Cardiac fibroblast (primary cell): ENCODE results near the gene CARD11.

Experiments
- DNase-seq, 2 donors: peaks; one replicate each; pipeline versions ENCODE4 v3.0.0 to v3.0.0-alpha.2; 2010; ENCODE audit warnings: low read depth in 2 of 2
- H3K4me3 ChIP-seq, 2 donors: replicated peaks in 1 of 2; 1 replicate in 1 of 2; 2 replicates in 1 of 2; pipeline ENCODE4 v1.5.1; 2011; ENCODE audit warnings: low read depth in 2 of 2, low read length in 2 of 2, mild to moderate bottlenecking in 2 of 2, moderate library complexity in 1 of 2
- TF ChIP-seq, protein P1 (sequence below): IDR thresholded peaks from one replicate; pipeline ENCODE4 v1.5.1; 2011; ENCODE audit warnings: low read depth, mild to moderate bottlenecking, low read length, inconsistent platforms

CARD11 gene

DNA sequence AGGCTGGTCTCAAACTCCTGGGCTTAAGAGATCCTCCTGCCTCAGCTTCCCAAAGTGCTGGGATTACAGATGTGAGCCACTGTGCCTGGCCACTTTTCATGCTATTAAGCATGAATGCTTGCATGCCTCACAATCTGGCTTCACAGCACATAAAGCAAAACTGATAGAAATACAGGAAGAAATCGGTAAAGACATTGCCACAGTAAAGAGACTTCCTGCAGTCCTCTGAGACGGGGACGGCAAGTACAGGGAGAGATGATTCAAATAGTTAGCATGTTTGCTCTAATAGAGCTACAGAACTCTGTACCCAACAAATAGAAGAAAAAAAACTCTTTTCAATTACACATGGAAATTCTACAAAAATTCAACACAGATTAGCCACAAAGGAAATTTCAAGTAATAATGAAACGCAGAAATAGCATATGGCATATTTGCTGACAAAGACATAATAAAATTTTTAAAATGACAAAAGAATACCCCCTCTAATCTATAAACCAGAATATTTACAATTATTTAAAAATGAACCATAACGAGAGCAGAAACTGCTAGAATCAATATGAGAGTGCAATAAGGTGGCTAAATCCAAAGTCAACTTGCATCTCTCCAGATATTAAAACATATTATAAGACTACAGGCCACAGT is 32.3 kb downstream of the CARD11 start:
- TF ChIP-seq, protein P1, sequence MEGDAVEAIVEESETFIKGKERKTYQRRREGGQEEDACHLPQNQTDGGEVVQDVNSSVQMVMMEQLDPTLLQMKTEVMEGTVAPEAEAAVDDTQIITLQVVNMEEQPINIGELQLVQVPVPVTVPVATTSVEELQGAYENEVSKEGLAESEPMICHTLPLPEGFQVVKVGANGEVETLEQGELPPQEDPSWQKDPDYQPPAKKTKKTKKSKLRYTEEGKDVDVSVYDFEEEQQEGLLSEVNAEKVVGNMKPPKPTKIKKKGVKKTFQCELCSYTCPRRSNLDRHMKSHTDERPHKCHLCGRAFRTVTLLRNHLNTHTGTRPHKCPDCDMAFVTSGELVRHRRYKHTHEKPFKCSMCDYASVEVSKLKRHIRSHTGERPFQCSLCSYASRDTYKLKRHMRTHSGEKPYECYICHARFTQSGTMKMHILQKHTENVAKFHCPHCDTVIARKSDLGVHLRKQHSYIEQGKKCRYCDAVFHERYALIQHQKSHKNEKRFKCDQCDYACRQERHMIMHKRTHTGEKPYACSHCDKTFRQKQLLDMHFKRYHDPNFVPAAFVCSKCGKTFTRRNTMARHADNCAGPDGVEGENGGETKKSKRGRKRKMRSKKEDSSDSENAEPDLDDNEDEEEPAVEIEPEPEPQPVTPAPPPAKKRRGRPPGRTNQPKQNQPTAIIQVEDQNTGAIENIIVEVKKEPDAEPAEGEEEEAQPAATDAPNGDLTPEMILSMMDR: no peak
- H3K4me3 ChIP-seq: no peak overlapping the region
- no peak for DNase-seq

DNA sequence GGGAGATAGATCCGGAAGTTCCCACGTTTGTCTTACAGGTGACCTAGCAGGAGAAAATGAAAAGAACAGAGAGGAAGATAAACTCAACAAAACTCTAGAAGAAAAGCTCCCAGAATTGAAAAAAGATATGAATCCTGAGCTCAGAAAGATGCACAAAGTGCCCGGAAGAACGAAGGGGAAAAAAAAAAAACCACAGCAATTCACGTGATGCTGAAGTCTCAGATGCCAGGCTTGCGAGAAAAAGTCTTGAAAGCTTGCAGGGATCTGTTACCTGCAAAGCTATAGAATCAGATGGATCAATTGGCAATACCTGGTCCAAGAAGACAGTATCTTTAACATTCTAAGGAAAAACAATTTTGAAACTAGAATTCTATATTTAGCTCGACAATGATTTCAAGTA is 33.5 kb downstream of the CARD11 start:
- no peak for DNase-seq
- TF ChIP-seq, protein P1: no peak
- no peak overlapping the region for H3K4me3 ChIP-seq

DNA sequence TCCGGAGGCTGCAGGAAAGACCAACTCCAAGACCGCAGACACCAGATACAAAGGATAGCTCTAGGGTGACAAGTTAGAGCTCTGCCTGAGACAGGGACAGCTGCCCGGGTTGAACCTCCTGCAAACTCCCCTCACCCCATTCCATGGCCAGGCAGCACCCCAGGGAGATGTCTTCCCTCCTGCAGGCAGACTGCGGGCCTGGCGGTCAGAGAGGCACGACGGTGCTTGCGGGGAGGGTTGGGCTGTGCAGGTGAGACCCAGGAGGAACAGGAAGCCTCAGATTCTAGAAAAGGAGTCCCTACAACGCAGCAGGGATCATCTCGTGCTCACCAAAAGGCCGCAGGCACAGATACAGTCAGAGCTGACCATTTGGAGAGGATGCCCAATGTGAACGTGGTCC is 34.6 kb downstream of the CARD11 start:
- DNase-seq: no peak
- no peak overlapping the region for H3K4me3 ChIP-seq
- TF ChIP-seq, protein P1: no peak

DNA sequence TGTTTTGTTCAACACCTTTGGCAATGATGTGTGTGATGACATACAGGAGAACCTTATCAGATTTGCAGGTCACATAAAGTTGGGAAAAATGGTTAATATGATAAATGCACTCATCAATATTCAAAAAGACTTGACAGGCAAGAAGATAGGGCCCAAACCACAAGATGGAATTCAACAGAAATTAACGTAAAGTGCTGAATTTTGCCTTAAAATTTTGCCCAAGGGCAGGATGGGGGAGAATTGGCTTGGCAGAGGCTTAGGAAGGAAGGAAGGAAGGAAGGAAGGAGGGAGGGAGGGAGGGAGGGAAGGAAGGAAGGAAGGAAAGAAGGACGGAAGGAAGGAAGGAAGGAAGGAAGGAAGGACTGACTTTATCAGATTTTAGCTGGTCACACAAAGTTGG is 35.3 kb downstream of the CARD11 start:
- no peak for DNase-seq
- H3K4me3 ChIP-seq: no peak overlapping the region
- TF ChIP-seq, protein P1: no peak

DNA sequence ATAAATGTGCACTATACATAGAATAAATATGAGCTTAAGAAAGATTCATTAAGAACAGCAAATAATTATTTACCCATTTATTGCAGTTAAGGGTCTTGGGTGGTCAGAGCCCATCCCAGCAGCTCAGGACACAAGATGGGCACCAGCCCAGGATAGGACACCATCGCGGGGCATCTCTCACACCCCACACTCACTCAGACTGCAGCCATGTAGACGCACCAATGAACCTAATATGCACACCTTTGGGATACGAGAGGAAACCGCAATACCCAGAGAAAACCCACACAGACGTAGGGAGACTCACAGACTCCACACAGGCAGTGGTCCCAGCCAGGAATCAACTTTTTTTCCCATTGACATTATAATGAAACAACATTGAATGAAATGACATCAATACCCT is 36.0 kb downstream of the CARD11 start:
- no peak for DNase-seq
- H3K4me3 ChIP-seq: no peak overlapping the region
- TF ChIP-seq, protein P1: no peak

DNA sequence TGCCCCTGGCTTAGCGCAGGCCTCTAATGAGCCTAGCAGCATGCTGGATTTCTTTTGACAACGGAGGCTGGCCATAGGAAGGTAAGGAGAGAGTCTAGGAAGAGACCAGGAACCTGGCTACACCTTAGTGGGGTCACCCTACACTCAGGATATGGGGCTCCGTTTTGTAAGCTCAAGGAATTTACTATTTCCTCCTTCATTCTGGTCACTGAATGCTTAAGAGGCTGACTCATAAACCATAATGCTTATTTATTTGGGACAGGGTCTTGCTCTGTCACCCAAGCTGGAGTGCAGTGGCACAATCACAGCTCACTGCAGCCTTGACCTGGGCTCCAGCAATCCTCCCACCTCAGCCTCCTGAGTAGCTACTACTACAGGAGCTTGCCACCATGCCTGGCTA is 38.4 kb downstream of the CARD11 start:
- no peak overlapping the region for H3K4me3 ChIP-seq
- peak in 1 of 2 donors; percentile 8 for DNase-seq
- TF ChIP-seq, protein P1: no peak

DNA sequence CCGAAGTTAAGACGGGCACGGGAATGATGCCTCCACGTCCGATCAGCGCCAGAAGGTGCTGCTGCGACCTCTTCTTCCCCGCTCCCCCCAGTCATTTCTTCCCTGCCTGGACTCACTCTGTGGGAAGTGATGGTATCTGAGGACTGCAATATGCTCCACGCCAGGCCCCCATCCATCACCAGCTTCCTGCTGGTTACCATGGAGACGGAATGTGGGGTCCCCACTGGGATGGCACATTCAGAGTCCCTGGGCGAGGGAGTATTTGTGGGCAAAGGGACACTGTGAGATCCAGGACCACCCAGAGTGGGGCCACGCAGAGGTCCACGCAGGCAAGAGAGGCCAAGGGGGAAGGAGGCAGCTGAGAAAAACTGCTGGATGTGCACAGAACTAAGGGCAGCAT is 39.7 kb downstream of the CARD11 start:
- no peak overlapping the region for H3K4me3 ChIP-seq
- TF ChIP-seq, protein P1: no peak
- DNase-seq: no peak
